Fibroblast of pulmonary artery (primary cell): ENCODE results near the gene ITGB1BP1.

Experiments used
- DNase-seq: peaks from one replicate; pipeline ENCODE4 v3.0.0-alpha.2; 2010; ENCODE audit warnings: low read depth
- H3K4me3 ChIP-seq: replicated peaks from 2 replicates; pipeline ENCODE4 v1.5.1; 2011; ENCODE audit warnings: low read depth, mild to moderate bottlenecking, control low read depth, low read length, moderate library complexity
- CTCF ChIP-seq: IDR thresholded peaks from 2 replicates; pipeline ENCODE4 v1.5.1; 2011; ENCODE audit warnings: mild to moderate bottlenecking, control low read depth, low read length, inconsistent platforms; ENCODE audit errors: missing control alignments

The ITGB1BP1 gene

GRCh38 chr2:9428965-9429577, 5.7 kb upstream of the ITGB1BP1 start:
- no peak overlapping the region for H3K4me3 ChIP-seq
- TF ChIP-seq CTCF = no peak
- DNase-seq = no peak

- H3K4me3 ChIP-seq = peak overlapping the region; percentile 96
- no peak for DNase-seq
- TF ChIP-seq CTCF = no peak
Measured at GRCh38 chr2:9424447-9425164, 1.3 kb upstream of the ITGB1BP1 start.

GRCh38 chr2:9423922-9424272, 569 bp upstream of the ITGB1BP1 start:
- peak; percentile 30 for DNase-seq
- H3K4me3 ChIP-seq = peak overlapping the region; percentile 96
- TF ChIP-seq CTCF = no peak

- DNase-seq = no peak
- H3K4me3 ChIP-seq = peak overlapping the region; percentile 96
- TF ChIP-seq CTCF = no peak
Measured at GRCh38 chr2:9422321-9423099, 818 bp downstream of the ITGB1BP1 start.

- H3K4me3 ChIP-seq = no peak overlapping the region
- no peak for TF ChIP-seq CTCF
- DNase-seq = no peak
Measured at GRCh38 chr2:9420495-9420894, 2.8 kb downstream of the ITGB1BP1 start.

- no peak for TF ChIP-seq CTCF
- DNase-seq = no peak
Measured at GRCh38 chr2:9419541-9419940, 3.8 kb downstream of the ITGB1BP1 start.

More at GRCh38 chr2:9419541-9419940, 3.8 kb downstream of the ITGB1BP1 start:
- no peak overlapping the region for H3K4me3 ChIP-seq
